ENCODE measurements around the gene HUS1B.

The HUS1B gene

GRCh38 chr6:621931-622330, 35.0 kb downstream of the HUS1B start:
- no peak for TF ChIP-seq ZNF274 (IDR thresholded peaks at IDR 0.05; ENCODE audit: low read depth, low read length)
- H3K4me3 ChIP-seq (ENCODE audit: low read length): no peak overlapping the region

GRCh38 chr6:620950-621349, 36.0 kb downstream of the HUS1B start:
- H3K4me3 ChIP-seq (ENCODE audit: low read length): no peak overlapping the region
- no peak for TF ChIP-seq ZNF274 (IDR thresholded peaks at IDR 0.05; ENCODE audit: low read depth, low read length)

GRCh38 chr6:620166-620565, 36.7 kb downstream of the HUS1B start:
- H3K4me3 ChIP-seq (ENCODE audit: low read length): no peak overlapping the region
- TF ChIP-seq ZNF274 (IDR thresholded peaks at IDR 0.05; ENCODE audit: low read depth, low read length): no peak

GRCh38 chr6:617456-618100, 39.3 kb downstream of the HUS1B start:
- TF ChIP-seq ZNF274 (IDR thresholded peaks at IDR 0.05; ENCODE audit: low read depth, low read length): no peak
- no peak overlapping the region for H3K4me3 ChIP-seq (ENCODE audit: low read length)

GRCh38 chr6:613981-614380, 42.9 kb downstream of the HUS1B start:
- no peak overlapping the region for H3K4me3 ChIP-seq (ENCODE audit: low read length)
- TF ChIP-seq ZNF274 (IDR thresholded peaks at IDR 0.05; ENCODE audit: low read depth, low read length): no peak

DNA sequence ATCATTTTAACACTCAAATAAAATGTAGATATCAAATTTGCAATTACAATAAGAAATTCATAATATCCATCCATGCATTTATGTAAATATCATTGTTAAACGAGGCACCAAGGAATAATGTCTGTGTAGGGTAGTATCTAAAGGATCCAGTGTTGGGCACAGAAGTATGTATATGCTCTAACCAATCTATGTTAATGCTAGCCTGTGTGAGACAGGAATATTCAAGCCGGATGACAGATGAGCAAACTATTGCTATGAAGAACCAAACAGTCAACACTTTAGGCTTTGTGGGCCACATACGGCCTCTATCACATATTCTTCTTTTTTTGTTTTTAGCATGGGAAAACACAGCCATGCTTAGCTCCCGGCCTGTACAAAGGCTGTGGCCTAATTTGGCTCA, 45.0 kb downstream of the HUS1B start:
- TF ChIP-seq ZNF274 (IDR thresholded peaks at IDR 0.05; ENCODE audit: low read depth, low read length): no peak
- no peak overlapping the region for H3K4me3 ChIP-seq (ENCODE audit: low read length)

- H3K4me3 ChIP-seq (ENCODE audit: low read length): no peak overlapping the region
- no peak for TF ChIP-seq ZNF274 (IDR thresholded peaks at IDR 0.05; ENCODE audit: low read depth, low read length)
Measured at GRCh38 chr6:610882-611281, 46.0 kb downstream of the HUS1B start.

- no peak overlapping the region for H3K4me3 ChIP-seq (ENCODE audit: low read length)
- no peak for TF ChIP-seq ZNF274 (IDR thresholded peaks at IDR 0.05; ENCODE audit: low read depth, low read length)
Measured at GRCh38 chr6:609905-610304, 47.0 kb downstream of the HUS1B start.

DNA sequence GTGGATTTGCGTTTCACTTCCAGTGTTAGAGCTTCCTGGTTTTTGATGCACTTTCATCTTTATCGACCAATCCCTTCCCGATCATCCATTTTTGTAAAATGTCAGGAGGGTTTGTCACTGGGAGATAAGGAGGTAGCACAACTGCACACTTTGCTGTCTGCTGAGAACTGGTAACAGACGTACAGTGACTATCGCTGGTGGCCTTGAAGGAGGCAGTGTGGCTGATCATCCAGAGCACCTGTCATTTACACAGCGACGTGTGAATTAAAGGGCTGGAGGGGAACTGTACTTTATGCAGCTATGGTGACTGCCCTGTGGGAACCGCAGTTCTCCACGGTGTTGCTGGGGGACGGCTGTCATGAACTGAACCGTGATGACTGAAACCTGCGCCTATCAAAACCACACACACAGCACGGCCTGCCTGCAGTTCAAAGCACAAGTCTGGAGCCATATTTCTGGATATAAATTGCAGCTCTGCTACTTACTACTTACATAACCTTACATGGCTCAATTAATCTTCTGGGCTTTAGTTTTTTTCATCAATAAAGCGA, 50.0 kb downstream of the HUS1B start:
- no peak for TF ChIP-seq ZNF274 (IDR thresholded peaks at IDR 0.05; ENCODE audit: low read depth, low read length)

More for the DNA sequence above, 50.0 kb downstream of the HUS1B start:
- H3K4me3 ChIP-seq (ENCODE audit: low read length): no peak overlapping the region
